ENCODE results near the gene CADPS. TPM values are rescaled to one million over a fixed set of nuclear protein-coding genes. Genes with fewer than 3 reads are reported as not detected.

CADPS gene
- total RNA-seq, 5 donors from 2014 or later (not counting 1 experiment from before 2014, with no cell fraction given), result 0.49 TPM; not detected in 4

DNA sequence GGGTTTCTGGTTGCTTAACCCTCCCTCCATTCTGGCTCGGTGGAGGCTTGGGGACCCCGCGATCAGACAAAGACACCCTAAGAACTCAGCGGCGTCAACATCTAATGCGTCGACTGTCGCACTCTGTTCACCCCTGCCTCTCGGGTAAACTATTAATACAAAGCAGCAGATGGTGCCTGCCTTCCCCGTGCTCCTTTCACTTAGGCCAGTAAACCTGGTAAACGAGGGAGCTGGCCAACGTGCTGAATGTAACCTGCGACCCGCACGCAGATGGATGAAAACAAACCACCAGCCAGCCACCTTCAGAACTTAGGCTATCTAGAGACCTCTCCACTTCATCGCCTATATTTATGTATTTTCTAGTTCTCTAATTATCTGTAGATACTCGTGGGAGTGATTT lies 848 bp upstream of the CADPS start:
- peaks cover 40 to 43% of the 10 kb centered on the region in 2 donors for H3K27me3 Mint-ChIP-seq
- CTCF ChIA-PET, result no interaction called here
- no peak for DNase-seq

DNA sequence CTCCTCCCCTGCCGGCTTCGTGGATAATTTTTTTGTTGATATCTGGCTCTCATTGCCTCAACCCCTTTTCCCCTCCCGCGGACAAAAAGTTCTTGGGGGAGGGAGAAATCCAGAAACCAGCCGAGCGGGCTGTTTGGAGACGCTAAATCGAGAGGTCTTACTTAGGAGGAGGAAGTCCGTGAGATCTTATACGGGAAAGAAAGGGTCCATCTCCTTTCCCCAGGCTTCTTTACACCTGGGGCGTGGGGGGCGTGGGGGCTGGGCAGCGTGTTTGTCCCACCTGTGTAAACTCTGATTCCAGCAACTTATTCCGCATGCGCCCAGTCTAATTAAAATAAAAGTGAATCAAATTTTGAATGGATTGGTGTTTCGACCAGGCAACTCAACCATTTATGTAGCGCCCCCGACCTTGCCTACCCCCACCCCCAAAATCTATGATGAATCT lies 364 bp upstream of the CADPS start:
- Histone ChIP-seq H3K36me3 (ENCODE audit: control insufficient read depth in 2 of 2, extremely low read depth in 1 of 2, insufficient read depth in 1 of 2, low read length in 1 of 2) (no peaks in the 10 kb centered on the region), H3K27me3 (replicated peaks in 1 of 2; ENCODE audit: control insufficient read depth in 2 of 2, extremely low read depth in 1 of 2, insufficient read depth in 2 of 2, low read length in 1 of 2) (peaks cover 4 to 30% of the 10 kb centered on the region in 2 experiments), H3K4me3 (ENCODE audit: control insufficient read depth in 1 of 2, extremely low read depth in 1 of 2, low read length in 1 of 2) (no peak overlapping the region), H3K9me3 (no peaks in the 10 kb centered on the region), H3K4me1 (ENCODE audit: control insufficient read depth in 1 of 2, extremely low read depth in 1 of 2, insufficient read depth in 2 of 2, low read length in 2 of 2) (no peaks in the 10 kb centered on the region), H3K27ac (ENCODE audit: low read length) (no peak overlapping the region)
- peaks cover 40 to 41% of the 10 kb centered on the region in 2 donors for H3K27me3 Mint-ChIP-seq
- ChIA-PET POLR2A (no interaction called here), CTCF (no interaction called here)
- no peak for DNase-seq
- H3K36me3 Mint-ChIP-seq, result no peaks in the 10 kb centered on the region
- no peak overlapping the region for H3K27ac Mint-ChIP-seq
- H3K4me1 Mint-ChIP-seq, result peaks cover 0 to 2% (median 0%) of the 10 kb centered on the region in 3 donors
- no peak for ATAC-seq (replicated peaks in 1 of 4)
- H3K9me3 Mint-ChIP-seq, result peaks cover 0 to 6% (median 4%) of the 10 kb centered on the region in 3 donors
- no CpG with 5 or more reads among the region's 18 CpGs for WGBS (ENCODE audit: insufficient coverage)
- H3K4me3 Mint-ChIP-seq, result no peak overlapping the region

More for the DNA sequence above, 848 bp upstream of the CADPS start:
- WGBS (ENCODE audit: insufficient coverage), result 17% methylated on average over 9 of the region's 17 CpGs
- H3K27ac Mint-ChIP-seq, result no peak overlapping the region
- ATAC-seq (replicated peaks in 1 of 4), result no peak
- Histone ChIP-seq H3K36me3 (ENCODE audit: control insufficient read depth in 2 of 2, extremely low read depth in 1 of 2, insufficient read depth in 1 of 2, low read length in 1 of 2) (no peaks in the 10 kb centered on the region), H3K4me3 (ENCODE audit: control insufficient read depth in 1 of 2, extremely low read depth in 1 of 2, low read length in 1 of 2) (no peak overlapping the region), H3K9me3 (no peaks in the 10 kb centered on the region), H3K4me1 (ENCODE audit: control insufficient read depth in 1 of 2, extremely low read depth in 1 of 2, insufficient read depth in 2 of 2, low read length in 2 of 2) (no peaks in the 10 kb centered on the region), H3K27me3 (replicated peaks in 1 of 2; ENCODE audit: control insufficient read depth in 2 of 2, extremely low read depth in 1 of 2, insufficient read depth in 2 of 2, low read length in 1 of 2) (peaks cover 4 to 30% of the 10 kb centered on the region in 2 experiments), H3K27ac (ENCODE audit: low read length) (no peak overlapping the region)
- POLR2A ChIA-PET, result no interaction called here
- H3K9me3 Mint-ChIP-seq, result peaks cover 0 to 8% (median 4%) of the 10 kb centered on the region in 3 donors
- H3K4me3 Mint-ChIP-seq, result no peak overlapping the region
- H3K4me1 Mint-ChIP-seq, result peaks cover 0 to 2% (median 0%) of the 10 kb centered on the region in 3 donors
- no peaks in the 10 kb centered on the region for H3K36me3 Mint-ChIP-seq

DNA sequence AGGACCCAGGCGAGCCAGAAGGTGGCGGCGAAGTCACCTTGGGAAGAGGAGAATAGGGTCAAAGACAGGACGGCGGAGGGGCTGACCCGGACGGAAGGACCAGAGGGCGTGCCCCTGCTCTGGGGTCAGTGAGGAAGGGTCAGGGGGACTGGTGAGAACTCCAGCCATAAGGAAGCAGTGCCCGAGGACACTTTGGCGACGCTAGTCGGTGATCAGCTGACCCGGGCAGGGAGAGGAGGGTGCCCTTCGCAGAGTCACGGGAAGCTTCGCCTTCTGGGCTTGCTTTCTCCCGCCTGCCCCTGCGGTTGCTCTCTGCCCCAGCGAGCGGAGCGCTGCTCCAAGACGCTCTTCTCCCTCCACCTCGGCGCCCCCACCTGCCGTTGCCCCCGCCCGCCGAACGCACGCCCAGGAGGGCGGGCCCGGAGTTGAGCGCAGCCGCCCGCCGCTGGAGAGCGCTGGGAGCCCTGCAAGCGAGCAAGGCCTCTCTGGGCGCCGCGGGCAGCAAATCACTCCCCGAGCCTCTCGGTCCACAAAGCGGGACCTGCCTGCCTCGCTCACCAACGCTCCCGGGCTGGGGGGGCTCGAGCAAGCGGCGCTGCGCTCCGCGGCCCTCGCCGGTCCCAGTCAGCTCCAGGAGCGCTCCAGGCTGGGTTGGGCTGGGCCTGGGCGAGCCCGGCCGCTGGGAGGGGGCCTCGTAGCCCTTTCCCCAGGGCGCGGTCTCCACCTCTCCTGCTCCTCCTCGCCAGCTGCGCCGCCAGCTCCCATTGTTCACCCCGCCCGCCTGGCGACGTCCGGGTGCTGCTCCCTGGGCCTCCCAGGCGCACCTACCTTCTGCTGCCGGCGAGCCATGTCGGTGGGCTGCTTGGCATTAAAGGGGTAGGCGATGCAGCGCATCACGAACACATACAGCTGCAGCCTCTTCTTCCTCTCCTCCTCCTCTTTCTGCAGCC lies 1.2 kb downstream of the CADPS start:
- no peak for ATAC-seq (replicated peaks in 1 of 4)
- Mint-ChIP-seq H3K27ac (no peak overlapping the region), H3K4me3 (peak overlapping the region in 2 of 3 donors; percentile 21 to 26)

DNA sequence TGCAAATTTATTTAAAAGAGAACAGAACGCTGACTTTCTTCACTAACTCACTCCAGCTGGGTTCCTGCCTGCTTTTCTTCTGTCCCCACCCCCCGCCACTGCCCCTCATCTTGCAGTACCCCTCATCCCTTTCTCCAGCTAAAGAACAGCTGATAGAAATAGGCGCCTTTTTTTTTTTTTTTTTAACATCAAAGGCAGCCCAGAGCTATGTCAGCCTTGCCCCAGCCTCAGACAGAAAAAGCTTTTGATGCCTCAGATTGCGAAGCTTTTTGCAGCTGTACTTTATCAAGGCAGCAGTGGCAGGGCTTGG lies 1.8 kb downstream of the CADPS start:
- no peak overlapping the region for H3K27ac ChIP-seq (ENCODE audit: low read length)
- H3K27me3 ChIP-seq (replicated peaks in 1 of 2; ENCODE audit: control insufficient read depth in 2 of 2, extremely low read depth in 1 of 2, insufficient read depth in 2 of 2, low read length in 1 of 2), result peaks cover 4 to 30% of the 10 kb centered on the region in 2 experiments
- ChIA-PET POLR2A (no interaction called here), CTCF (no interaction called here)
- no peaks in the 10 kb centered on the region for H3K9me3 ChIP-seq
- peaks cover 35 to 41% of the 10 kb centered on the region in 2 donors for H3K27me3 Mint-ChIP-seq
- DNase-seq (no peak), ATAC-seq (replicated peaks in 1 of 4) (no peak)
- H3K4me3 ChIP-seq (ENCODE audit: control insufficient read depth in 1 of 2, extremely low read depth in 1 of 2, low read length in 1 of 2), result no peak overlapping the region
- no peaks in the 10 kb centered on the region for H3K36me3 Mint-ChIP-seq
- H3K4me1 Mint-ChIP-seq, result peaks cover 0 to 2% (median 0%) of the 10 kb centered on the region in 3 donors
- H3K4me1 ChIP-seq (ENCODE audit: control insufficient read depth in 1 of 2, extremely low read depth in 1 of 2, insufficient read depth in 2 of 2, low read length in 2 of 2), result no peaks in the 10 kb centered on the region
- no peak overlapping the region for H3K27ac Mint-ChIP-seq
- H3K36me3 ChIP-seq (ENCODE audit: control insufficient read depth in 2 of 2, extremely low read depth in 1 of 2, insufficient read depth in 1 of 2, low read length in 1 of 2), result no peaks in the 10 kb centered on the region
- peaks cover 0 to 6% (median 4%) of the 10 kb centered on the region in 3 donors for H3K9me3 Mint-ChIP-seq
- H3K4me3 Mint-ChIP-seq, result peak overlapping the region in 2 of 3 donors; percentile 21 to 26
- WGBS (ENCODE audit: insufficient coverage), result 19% methylated on average over 2 of the region's 4 CpGs

More for the DNA sequence above, 1.2 kb downstream of the CADPS start:
- H3K27me3 Mint-ChIP-seq, result peaks cover 35 to 41% of the 10 kb centered on the region in 2 donors
- peaks cover 0 to 2% (median 0%) of the 10 kb centered on the region in 3 donors for H3K4me1 Mint-ChIP-seq
- Histone ChIP-seq H3K4me1 (ENCODE audit: control insufficient read depth in 1 of 2, extremely low read depth in 1 of 2, insufficient read depth in 2 of 2, low read length in 2 of 2) (no peaks in the 10 kb centered on the region), H3K27ac (ENCODE audit: low read length) (no peak overlapping the region), H3K36me3 (ENCODE audit: control insufficient read depth in 2 of 2, extremely low read depth in 1 of 2, insufficient read depth in 1 of 2, low read length in 1 of 2) (no peaks in the 10 kb centered on the region), H3K9me3 (no peaks in the 10 kb centered on the region), H3K27me3 (replicated peaks in 1 of 2; ENCODE audit: control insufficient read depth in 2 of 2, extremely low read depth in 1 of 2, insufficient read depth in 2 of 2, low read length in 1 of 2) (peaks cover 4 to 30% of the 10 kb centered on the region in 2 experiments), H3K4me3 (ENCODE audit: control insufficient read depth in 1 of 2, extremely low read depth in 1 of 2, low read length in 1 of 2) (no peak overlapping the region)
- ChIA-PET POLR2A (no interaction called here), CTCF (no interaction called here)
- peaks cover 4 to 6% (median 4%) of the 10 kb centered on the region in 3 donors for H3K9me3 Mint-ChIP-seq
- no peaks in the 10 kb centered on the region for H3K36me3 Mint-ChIP-seq
- 4% methylated on average over 73 of the region's 77 CpGs for WGBS (ENCODE audit: insufficient coverage)
- no peak for DNase-seq

DNA sequence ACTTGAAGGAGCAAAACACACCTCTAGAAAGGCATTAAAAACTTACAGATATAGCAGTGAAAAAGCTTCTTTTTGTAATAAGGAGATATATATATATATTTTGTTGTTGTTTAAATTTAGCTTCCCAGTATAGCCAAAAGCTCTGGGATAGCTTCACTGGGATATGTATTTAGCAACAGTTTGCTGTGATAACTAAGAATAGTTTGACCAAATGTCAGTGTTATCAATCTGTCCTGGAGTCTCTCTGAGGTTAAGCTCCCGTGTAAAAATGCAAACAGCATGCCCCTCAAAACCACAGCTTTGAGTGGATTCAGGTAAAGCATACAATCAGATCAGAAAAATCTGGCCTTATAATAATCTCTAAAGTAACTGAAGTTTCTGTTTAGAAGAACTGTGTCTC lies 2.9 kb downstream of the CADPS start:
- peaks cover 0 to 2% (median 0%) of the 10 kb centered on the region in 3 donors for H3K4me1 Mint-ChIP-seq
- Histone ChIP-seq H3K9me3 (no peaks in the 10 kb centered on the region), H3K4me3 (ENCODE audit: control insufficient read depth in 1 of 2, extremely low read depth in 1 of 2, low read length in 1 of 2) (no peak overlapping the region), H3K27ac (ENCODE audit: low read length) (no peak overlapping the region), H3K36me3 (ENCODE audit: control insufficient read depth in 2 of 2, extremely low read depth in 1 of 2, insufficient read depth in 1 of 2, low read length in 1 of 2) (no peaks in the 10 kb centered on the region), H3K4me1 (ENCODE audit: control insufficient read depth in 1 of 2, extremely low read depth in 1 of 2, insufficient read depth in 2 of 2, low read length in 2 of 2) (no peaks in the 10 kb centered on the region), H3K27me3 (replicated peaks in 1 of 2; ENCODE audit: control insufficient read depth in 2 of 2, extremely low read depth in 1 of 2, insufficient read depth in 2 of 2, low read length in 1 of 2) (peaks cover 4 to 30% of the 10 kb centered on the region in 2 experiments)
- H3K4me3 Mint-ChIP-seq, result no peak overlapping the region
- H3K36me3 Mint-ChIP-seq, result no peaks in the 10 kb centered on the region
- H3K27ac Mint-ChIP-seq, result no peak overlapping the region
- WGBS (ENCODE audit: insufficient coverage), result no CpG with 5 or more reads among the region's 1 CpG
- POLR2A ChIA-PET, result interaction anchor here in 1 of 2 donors (0.6 kb wide), 1 partner anchor 220 kb away, joined by 6 read pairs; no protein-coding TSS in a partner anchor
- CTCF ChIA-PET, result no interaction called here
- peaks cover 35 to 38% of the 10 kb centered on the region in 2 donors for H3K27me3 Mint-ChIP-seq
- DNase-seq (no peak), ATAC-seq (replicated peaks in 1 of 4) (no peak)
- H3K9me3 Mint-ChIP-seq, result peaks cover 0 to 6% (median 4%) of the 10 kb centered on the region in 3 donors

DNA sequence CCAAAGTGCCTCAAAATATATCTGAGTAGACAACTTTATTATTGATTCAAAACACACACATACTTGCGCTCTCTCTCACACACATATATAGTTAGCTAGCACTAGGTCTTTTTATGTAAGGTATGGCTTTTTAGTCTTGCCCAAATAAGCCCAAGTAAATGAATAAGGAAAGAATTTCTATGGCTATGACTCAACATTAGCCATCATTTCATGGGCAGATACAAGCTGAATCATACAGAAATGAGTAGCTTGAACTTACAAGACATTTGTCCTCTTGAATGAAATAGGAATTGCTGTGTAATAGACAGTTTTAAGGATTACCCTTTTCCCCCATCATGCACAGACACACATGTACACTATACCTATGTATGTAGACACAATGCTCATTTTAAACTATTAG lies 4.9 kb downstream of the CADPS start:
- ATAC-seq (replicated peaks in 1 of 4) (no peak), DNase-seq (no peak)
- Mint-ChIP-seq H3K4me3 (no peak overlapping the region), H3K27ac (no peak overlapping the region), H3K4me1 (peaks cover 0 to 2% (median 0%) of the 10 kb centered on the region in 3 donors), H3K36me3 (no peaks in the 10 kb centered on the region), H3K27me3 (peaks cover 18 to 22% of the 10 kb centered on the region in 2 donors), H3K9me3 (peaks cover 0 to 6% (median 0%) of the 10 kb centered on the region in 3 donors)
- Histone ChIP-seq H3K27ac (ENCODE audit: low read length) (no peak overlapping the region), H3K36me3 (ENCODE audit: control insufficient read depth in 2 of 2, extremely low read depth in 1 of 2, insufficient read depth in 1 of 2, low read length in 1 of 2) (no peaks in the 10 kb centered on the region), H3K4me3 (ENCODE audit: control insufficient read depth in 1 of 2, extremely low read depth in 1 of 2, low read length in 1 of 2) (no peak overlapping the region), H3K9me3 (no peaks in the 10 kb centered on the region), H3K27me3 (replicated peaks in 1 of 2; ENCODE audit: control insufficient read depth in 2 of 2, extremely low read depth in 1 of 2, insufficient read depth in 2 of 2, low read length in 1 of 2) (peaks cover 4 to 20% of the 10 kb centered on the region in 2 experiments), H3K4me1 (ENCODE audit: control insufficient read depth in 1 of 2, extremely low read depth in 1 of 2, insufficient read depth in 2 of 2, low read length in 2 of 2) (no peaks in the 10 kb centered on the region)
- CTCF ChIA-PET, result no interaction called here
- POLR2A ChIA-PET, result no interaction called here
- no CpG with 5 or more reads among the region's 1 CpG for WGBS (ENCODE audit: insufficient coverage)

All from T-cell (primary cell).